Activated CD8-positive, alpha-beta T cell treated with anti-CD3 and anti-CD28 coated beads for 36 hours (primary cell): ENCODE results near the gene HLA-DQB1. TPM values are rescaled to one million over a fixed set of nuclear protein-coding genes. Genes with fewer than 3 reads are reported as not detected.
"Not testable (repeated sequence)": the region's sequence is repeated elsewhere in the genome, so short reads cannot be mapped to it uniquely, and the experiment has no call there.

Experiments
- ATAC-seq: fragments of 200-7000 bp; cut with Tn5 transposase; one replicate; pipeline ENCODE4 v1.10.0; 2021; ENCODE audit warnings: mild to moderate bottlenecking, moderate library complexity
- CTCF ChIA-PET: fragments of 350-600 bp; sonication (Branson Sonifier 250); formaldehyde crosslinking; loops from one replicate; lab custom pipeline; 2021; ENCODE audit warnings: antibody characterized with exemption; lab: Charles Lee
- POLR2A ChIA-PET: fragments of 350-600 bp; sonication (Branson Sonifier 250); formaldehyde crosslinking; loops from one replicate; lab custom pipeline; 2021; ENCODE audit warnings: antibody characterized with exemption; lab: Charles Lee
- DNase-seq: peaks from one replicate; pipeline ENCODE4 v3.0.0-alpha.2; 2020
- H3K27ac Mint-ChIP-seq: one replicate; pipeline ENCODE4 v1.8.0; 2021; ENCODE audit warnings: mild to moderate bottlenecking, mixed read lengths
- H3K27me3 Mint-ChIP-seq: one replicate; pipeline ENCODE4 v1.8.0; 2021; ENCODE audit warnings: mixed read lengths
- H3K36me3 Mint-ChIP-seq: one replicate; pipeline ENCODE4 v1.8.0; 2021; ENCODE audit warnings: low read depth, mixed read lengths
- H3K4me1 Mint-ChIP-seq: one replicate; pipeline ENCODE4 v1.8.0; 2021; ENCODE audit warnings: low read depth, mixed read lengths
- H3K4me3 Mint-ChIP-seq: one replicate; pipeline ENCODE4 v1.8.0; 2021; ENCODE audit warnings: mild to moderate bottlenecking, moderate library complexity, mixed read lengths
- H3K9me3 Mint-ChIP-seq: one replicate; pipeline ENCODE4 v1.8.0; 2021; ENCODE audit warnings: mixed read lengths
- CTCF ChIP-seq: fragments of 200-600 bp; IDR thresholded peaks from one replicate; pipeline ENCODE4 v1.8.0; 2022; ENCODE audit warnings: antibody characterized with exemption, mild to moderate bottlenecking
- intact Hi-C: fragments of 100-400 bp; cut with micrococcal nuclease; formaldehyde crosslinking; loops from one replicate; pipeline ENCODE4 v1.10.0; 2022
- total RNA-seq, 2 experiments: library from RNA; stranded (reverse); gene quantifications; one replicate each; pipeline ENCODE4 v1.2.3, GENCODE V29; 2021

The HLA-DQB1 gene
- total RNA-seq, 2 experiments from 2014 or later: 5.3 to 6.9 TPM

GRCh38 chr6:32664354-32664753 lies 2.1 kb downstream of the HLA-DQB1 start:
- no peak for ATAC-seq
- no peaks in the 10 kb centered on the region for H3K9me3 Mint-ChIP-seq
- peaks cover 2% of the 10 kb centered on the region for H3K36me3 Mint-ChIP-seq
- peak overlapping the region; percentile 75 for H3K4me3 Mint-ChIP-seq
- TF ChIP-seq CTCF: no peak
- H3K27me3 Mint-ChIP-seq: peaks cover 34% of the 10 kb centered on the region
- intact Hi-C loops: no loop called here
- peak overlapping the region; percentile 65 for H3K27ac Mint-ChIP-seq
- CTCF ChIA-PET: no interaction called here
- POLR2A ChIA-PET: no interaction called here
- no peak for DNase-seq
- peaks cover 35% of the 10 kb centered on the region for H3K4me1 Mint-ChIP-seq

GRCh38 chr6:32662836-32663235 lies 3.6 kb downstream of the HLA-DQB1 start:
- Mint-ChIP-seq H3K27ac (no peak overlapping the region), H3K9me3 (no peaks in the 10 kb centered on the region), H3K36me3 (peaks cover 2% of the 10 kb centered on the region), H3K27me3 (peaks cover 34% of the 10 kb centered on the region), H3K4me3 (no peak overlapping the region), H3K4me1 (peaks cover 27% of the 10 kb centered on the region)
- POLR2A ChIA-PET: no interaction called here
- ATAC-seq (no peak), DNase-seq (no peak)
- intact Hi-C loops: loop anchor here (2.0 kb wide), 1 partner anchor 98 kb away; no protein-coding TSS in a partner anchor
- no peak for TF ChIP-seq CTCF
- CTCF ChIA-PET: interaction anchor here (1.1 kb wide), 1 partner anchor 41 kb away, joined by 3 read pairs; no protein-coding TSS in a partner anchor

GRCh38 chr6:32662099-32662498 lies 4.4 kb downstream of the HLA-DQB1 start:
- ChIA-PET CTCF (no interaction called here), POLR2A (no interaction called here)
- no peak for TF ChIP-seq CTCF
- H3K9me3 Mint-ChIP-seq: no peaks in the 10 kb centered on the region
- peaks cover 34% of the 10 kb centered on the region for H3K27me3 Mint-ChIP-seq
- H3K4me1 Mint-ChIP-seq: peaks cover 27% of the 10 kb centered on the region
- intact Hi-C loops: loop anchor here (2.0 kb wide), 1 partner anchor 99 kb away; no protein-coding TSS in a partner anchor
- H3K27ac Mint-ChIP-seq: no peak overlapping the region
- H3K36me3 Mint-ChIP-seq: peaks cover 2% of the 10 kb centered on the region
- no peak overlapping the region for H3K4me3 Mint-ChIP-seq
- ATAC-seq (no peak), DNase-seq (no peak)

- ChIA-PET CTCF (no interaction called here), POLR2A (interaction anchor here (0.5 kb wide), 1 partner anchor 218 kb away, joined by 3 read pairs; no protein-coding TSS in a partner anchor)
- Mint-ChIP-seq H3K27me3 (peaks cover 16% of the 10 kb centered on the region), H3K4me3 (no peak overlapping the region), H3K27ac (no peak overlapping the region), H3K36me3 (peaks cover 2% of the 10 kb centered on the region), H3K4me1 (peaks cover 10% of the 10 kb centered on the region), H3K9me3 (peaks cover 5% of the 10 kb centered on the region)
- no peak for TF ChIP-seq CTCF
- no peak for ATAC-seq
- no peak for DNase-seq
- intact Hi-C loops: no loop called here
Observed at GRCh38 chr6:32659856-32660595, 6.4 kb downstream of the HLA-DQB1 start.

- ChIA-PET POLR2A (no interaction called here), CTCF (no interaction called here)
- intact Hi-C loops: no loop called here
- Mint-ChIP-seq H3K4me3 (no peak overlapping the region), H3K27me3 (peaks cover 6% of the 10 kb centered on the region), H3K36me3 (no peaks in the 10 kb centered on the region), H3K9me3 (peaks cover 5% of the 10 kb centered on the region), H3K27ac (no peak overlapping the region), H3K4me1 (peaks cover 2% of the 10 kb centered on the region)
- DNase-seq (no peak), ATAC-seq (no peak)
- no peak for TF ChIP-seq CTCF
Observed at GRCh38 chr6:32658268-32658897, 8.1 kb downstream of the HLA-DQB1 start.

- ATAC-seq, H3K4me1 Mint-ChIP-seq, intact Hi-C loops, H3K4me3 Mint-ChIP-seq, H3K27ac Mint-ChIP-seq, H3K27me3 Mint-ChIP-seq, POLR2A ChIA-PET, DNase-seq, CTCF ChIA-PET, H3K9me3 Mint-ChIP-seq, H3K36me3 Mint-ChIP-seq: not testable (repeated sequence)
Observed at GRCh38 chr6:32657819-32658218, 8.6 kb downstream of the HLA-DQB1 start.

- H3K4me3 Mint-ChIP-seq, H3K27me3 Mint-ChIP-seq, H3K9me3 Mint-ChIP-seq, H3K36me3 Mint-ChIP-seq, POLR2A ChIA-PET, DNase-seq, H3K27ac Mint-ChIP-seq, ATAC-seq, H3K4me1 Mint-ChIP-seq, CTCF ChIA-PET, intact Hi-C loops: not testable (repeated sequence)
Observed at GRCh38 chr6:32657329-32657728, 9.1 kb downstream of the HLA-DQB1 start.
